ENCODE results near the gene SLC2A8. TPM values are rescaled to one million over a fixed set of nuclear protein-coding genes. Genes with fewer than 3 reads are reported as not detected.

SLC2A8 gene
- total RNA-seq, 1 donor from 2014 or later = 9.2 TPM

Small RNAs within 50 kb of the gene (small RNA-seq; reads per million reads assigned to genes)
- gene SNORA65 = 69.8 reads per million, percentile 96 among the genes with 10 or more reads in this experiment

Other genes with a start within 250 kb of the SLC2A8 start
- gene GARNL3, start 132.4 kb upstream of the SLC2A8 start, total RNA-seq = 76.4 TPM
- gene ZNF79, start 27.2 kb downstream of the SLC2A8 start, total RNA-seq = 12.8 TPM
- gene RPL12, start 54.2 kb downstream of the SLC2A8 start, total RNA-seq = 798 TPM
- 23.7 TPM for gene LRSAM1, start 54.3 kb downstream of the SLC2A8 start, total RNA-seq
- gene STXBP1, start 215.1 kb downstream of the SLC2A8 start, total RNA-seq = 78.5 TPM